ENCODE results near the gene CLCN5. TPM values are rescaled to one million over a fixed set of nuclear protein-coding genes. Genes with fewer than 3 reads are reported as not detected.

The CLCN5 gene
- total and polyA plus RNA-seq, 2 of the 13 experiments (the other 11 are each of a cell fraction or from before 2014, with no cell fraction given), result 7.8 to 27.3 TPM

GRCh38 chrX:49878834-49879655, 43.4 kb upstream of the CLCN5 start, which contains the start of gene USP27X:
TSS of gene USP27X (plus strand) at chrX:49879484. CDS start at chrX:49880308, 824 bp downstream.
- ATAC-seq (peak; percentile 72), FAIRE-seq (peak; percentile 56), DNase-seq (ENCODE audit: low spot score) (peak; percentile 86)
- peaks cover 64% of the 10 kb centered on the region for H3K4me1 ChIP-seq (ENCODE audit: insufficient read depth, low read length)
- H4K20me1 ChIP-seq (ENCODE audit: insufficient read depth, low read length), result peaks cover 8% of the 10 kb centered on the region; the same call in 1 of the 2 replicates
- CTCF ChIA-PET (ENCODE audit: low intra/inter-chr PET ratio, low total read pairs), result no interaction called here
- peak within 1 kb of the TSS; percentile 90 for H3K4me2 ChIP-seq (ENCODE audit: low read depth, low read length)
- 0% methylated on average over 6 of the region's 60 CpGs for WGBS (ENCODE audit: low lambda C conversion rate)
- H3K79me2 ChIP-seq (ENCODE audit: insufficient read depth, low read length), result peaks cover 32% of the 10 kb centered on the region
- no peaks in the 10 kb centered on the region for H3K9me3 ChIP-seq (ENCODE audit: low read length)
- no peaks in the 10 kb centered on the region; a peak in 1 of 5 replicates for H3K27me3 ChIP-seq (ENCODE audit: control insufficient read depth in 1 of 2, insufficient read depth in 2 of 2, low read length in 2 of 2)
- peak within 1 kb of the TSS; percentile 87 for H3K9ac ChIP-seq (ENCODE audit: insufficient read depth, low read depth, low read length)
- in situ Hi-C loops (cut with HindIII; ENCODE audit: extremely low pct_ligation_motif_present, low pct_unique_long_range_greater_than_20kb), result loop anchor here (5.0 kb wide), 1 partner anchor 37 kb away; no protein-coding TSS in a partner anchor
- no peak within 1 kb of the TSS for H2AFZ ChIP-seq (ENCODE audit: low read length)
- peak within 1 kb of the TSS; percentile 97 for H3K27ac ChIP-seq (ENCODE audit: extremely low read length, insufficient read depth, low read length)
- no peaks in the 10 kb centered on the region for H3K36me3 ChIP-seq (replicated peaks in 1 of 2; ENCODE audit: control insufficient read depth in 1 of 2, insufficient read depth in 2 of 2, low read length in 2 of 2)
- intact Hi-C loops (cut with micrococcal nuclease; ENCODE audit: unreplicated experiment), result loop anchor here (5.0 kb wide), 1 partner anchor 927 kb away; no protein-coding TSS in a partner anchor
- H3K4me3 ChIP-seq (replicated peaks in 1 of 3; ENCODE audit: insufficient read depth in 1 of 3, low read depth in 2 of 3, low read length in 3 of 3), result peak within 1 kb of the TSS; percentile 52 to 76 (median 71)
- BruUV-seq (replicated peaks), result no TSS peak
- POLR2A ChIA-PET, result interaction anchor here (0.6 to 5.3 kb wide), 15 partner anchors 10 to 688 kb away, joined by 3 to 91 read pairs (median 3); partner anchors contain the start of gene CLCN5
- TF ChIP-seq ZNF142 (CRISPR knock-in tag; IDR thresholded peaks at IDR 0.05) (0 out of 2 replicates have a peak, but pooled peaks have one; percentile 51), ZNF333 (CRISPR knock-in tag; IDR thresholded peaks at IDR 0.05; ENCODE audit: borderline replicate concordance) (no peak), RFX3 (CRISPR knock-in tag; IDR thresholded peaks at IDR 0.05) (no peak), ZFP91 (CRISPR knock-in tag; IDR thresholded peaks at IDR 0.05; ENCODE audit: borderline replicate concordance) (peak; percentile 70), RXRB (CRISPR knock-in tag; IDR thresholded peaks at IDR 0.05; ENCODE audit: borderline replicate concordance) (no peak; the same call in none of the 2 replicates), ZNF672 (CRISPR knock-in tag; IDR thresholded peaks at IDR 0.05) (no peak), MYNN (CRISPR knock-in tag; IDR thresholded peaks at IDR 0.05; ENCODE audit: low read depth) (no peak), STAG1 (CRISPR knock-in tag; IDR thresholded peaks at IDR 0.05) (no peak; the same call in 1 of the 2 replicates), ELF3 (CRISPR knock-in tag; IDR thresholded peaks at IDR 0.05) (no peak), SRSF1 (optimal IDR thresholded peaks at IDR 0.05; ENCODE audit: low read depth, low read length) (no peak), HOXA7 (CRISPR knock-in tag; IDR thresholded peaks at IDR 0.05) (no peak), ETS1 (CRISPR knock-in tag; IDR thresholded peaks at IDR 0.05) (no peak), ZNF264 (CRISPR knock-in tag; IDR thresholded peaks at IDR 0.05) (no peak), TAF15 (IDR thresholded peaks at IDR 0.05; ENCODE audit: low read depth, low read length, poor library complexity, severe bottlenecking) (no peak), ZZZ3 (CRISPR knock-in tag; IDR thresholded peaks at IDR 0.05; ENCODE audit: borderline replicate concordance) (no peak)
